Central memory CD4-positive, alpha-beta T cell (primary cell): Measurements from ENCODE around the gene PLP2.
"Not testable (repeated sequence)": the region's sequence is repeated elsewhere in the genome, so short reads cannot be mapped to it uniquely, and the experiment has no call there.

Experiments
- DNase-seq: peaks from one replicate; pipeline ENCODE4 v3.0.0; 2022
- total RNA-seq, 3 experiments: gene quantifications; one replicate each; lab custom pipeline; 2026; lab: John Stamatoyannopoulos, UW

The PLP2 gene
- 45.9 to 185 (median 76.4) reads per million in 3 experiments for total RNA-seq

- peak; percentile 43 for DNase-seq
Measured at GRCh38 chrX:49171752-49172279, at the start of gene PLP2. TSS of gene PLP2 (plus strand) at chrX:49171898. CDS start at chrX:49172001, 103 bp downstream.

GRCh38 chrX:49122499-49122898 lies 49.2 kb upstream of the PLP2 start:
- no peak for DNase-seq

- DNase-seq, result not testable (repeated sequence)
Measured at GRCh38 chrX:49127742-49128258, 43.9 kb upstream of the PLP2 start.

GRCh38 chrX:49129427-49129826 lies 42.3 kb upstream of the PLP2 start:
- no peak for DNase-seq

GRCh38 chrX:49132275-49132674 lies 39.4 kb upstream of the PLP2 start:
- DNase-seq, result not testable (repeated sequence)

- no peak for DNase-seq
Measured at GRCh38 chrX:49133759-49134158, 37.9 kb upstream of the PLP2 start.

- no peak for DNase-seq
Measured at GRCh38 chrX:49137492-49137891, 34.2 kb upstream of the PLP2 start.

- no peak for DNase-seq
Measured at GRCh38 chrX:49139713-49140112, 32.0 kb upstream of the PLP2 start.

GRCh38 chrX:49142264-49142663 lies 29.4 kb upstream of the PLP2 start:
- DNase-seq, result not testable (repeated sequence)

- DNase-seq, result not testable (repeated sequence)
Measured at GRCh38 chrX:49143154-49143553, 28.5 kb upstream of the PLP2 start.

- DNase-seq, result no peak
Measured at GRCh38 chrX:49147282-49147681, 24.4 kb upstream of the PLP2 start.

- DNase-seq, result no peak
Measured at GRCh38 chrX:49147936-49148335, 23.8 kb upstream of the PLP2 start.

- not testable (repeated sequence) for DNase-seq
Measured at GRCh38 chrX:49148390-49149100, 23.2 kb upstream of the PLP2 start.

- not testable (repeated sequence) for DNase-seq
Measured at GRCh38 chrX:49149291-49149690, 22.4 kb upstream of the PLP2 start.

GRCh38 chrX:49153467-49153866 lies 18.2 kb upstream of the PLP2 start:
- no peak for DNase-seq

- peak; percentile 24 for DNase-seq
Measured at GRCh38 chrX:49155243-49155899, 16.3 kb upstream of the PLP2 start.

- DNase-seq, result peak; percentile 82
Measured at GRCh38 chrX:49155900-49156837, 15.5 kb upstream of the PLP2 start.

GRCh38 chrX:49157194-49157593 lies 14.5 kb upstream of the PLP2 start:
- DNase-seq, result no peak

- DNase-seq, result no peak
Measured at GRCh38 chrX:49160908-49161307, 10.8 kb upstream of the PLP2 start.

GRCh38 chrX:49161632-49162031 lies 10.1 kb upstream of the PLP2 start:
- no peak for DNase-seq

GRCh38 chrX:49162620-49163019 lies 9.1 kb upstream of the PLP2 start, which contains the start of gene MAGIX:
TSS of gene MAGIX (plus strand) at chrX:49162758. CDS start at chrX:49162890, 132 bp downstream.
- no peak for DNase-seq
